ENCODE results near the gene CELA2A.
"Not testable (repeated sequence)": the region's sequence is repeated elsewhere in the genome, so short reads cannot be mapped to it uniquely, and the experiment has no call there.

Gene CELA2A

GRCh38 chr1:15452866-15453571 lies 3.5 kb upstream of the CELA2A start:
- H3K4me3 ChIP-seq (ENCODE audit: low read depth, low read length), result no peak overlapping the region
- TF ChIP-seq CTCF (IDR thresholded peaks at IDR 0.05; ENCODE audit: borderline replicate concordance, insufficient read depth, low read depth, low read length), result no peak

GRCh38 chr1:15453734-15454133 lies 2.8 kb upstream of the CELA2A start:
- no peak for TF ChIP-seq CTCF (IDR thresholded peaks at IDR 0.05; ENCODE audit: borderline replicate concordance, insufficient read depth, low read depth, low read length)

GRCh38 chr1:15454256-15454655 lies 2.3 kb upstream of the CELA2A start:
- H3K4me3 ChIP-seq (ENCODE audit: low read depth, low read length), result no peak overlapping the region

More at GRCh38 chr1:15453734-15454133, 2.8 kb upstream of the CELA2A start:
- no peak overlapping the region for H3K4me3 ChIP-seq (ENCODE audit: low read depth, low read length)

GRCh38 chr1:15455522-15455921 lies 1.0 kb upstream of the CELA2A start:
- no peak overlapping the region for H3K4me3 ChIP-seq (ENCODE audit: low read depth, low read length)
- TF ChIP-seq CTCF (IDR thresholded peaks at IDR 0.05; ENCODE audit: borderline replicate concordance, insufficient read depth, low read depth, low read length), result no peak

More at GRCh38 chr1:15454256-15454655, 2.3 kb upstream of the CELA2A start:
- TF ChIP-seq CTCF (IDR thresholded peaks at IDR 0.05; ENCODE audit: borderline replicate concordance, insufficient read depth, low read depth, low read length), result no peak

GRCh38 chr1:15457585-15457984 lies 1.1 kb downstream of the CELA2A start:
- no peak overlapping the region for H3K4me3 ChIP-seq (ENCODE audit: low read depth, low read length)
- TF ChIP-seq CTCF (IDR thresholded peaks at IDR 0.05; ENCODE audit: borderline replicate concordance, insufficient read depth, low read depth, low read length), result no peak

GRCh38 chr1:15458388-15458787 lies 1.9 kb downstream of the CELA2A start:
- H3K4me3 ChIP-seq (ENCODE audit: low read depth, low read length), result not testable (repeated sequence)

GRCh38 chr1:15459771-15460707 lies 3.5 kb downstream of the CELA2A start:
- no peak overlapping the region for H3K4me3 ChIP-seq (ENCODE audit: low read depth, low read length)
- no peak for TF ChIP-seq CTCF (IDR thresholded peaks at IDR 0.05; ENCODE audit: borderline replicate concordance, insufficient read depth, low read depth, low read length)

All from GM12875 (cell line).